Sciatic nerve (tissue), 2 donors: ENCODE data around the gene EFCAB5. TPM values are rescaled to one million over a fixed set of nuclear protein-coding genes. Genes with fewer than 3 reads are reported as not detected.
"Not testable (repeated sequence)": the region's sequence is repeated elsewhere in the genome, so short reads cannot be mapped to it uniquely, and the experiment has no call there.

Experiments used
- ATAC-seq: fragments of 200-7000 bp; cut with Tn5 transposase; one replicate; pipeline ENCODE4 v1.9.1; 2020; ENCODE audit warnings: mild to moderate bottlenecking, moderate library complexity
- DNase-seq: peaks from one replicate; pipeline ENCODE4 v3.0.0-alpha.2; 2020; ENCODE audit warnings: low spot score
- intact Hi-C: fragments of 100-400 bp; cut with DNase I; formaldehyde crosslinking; loops from one replicate; pipeline ENCODE4 v1.14.2; 2022
- total RNA-seq: library from RNA; stranded (reverse); fragmentation: NEBNext Ultra II Directional; extraction: Animal tissue kit (Norgen Biotek cat#: 25700); gene quantifications from one replicate; pipeline ENCODE4 v1.2.1, GENCODE V29; 2021
- donor health status: DM: no; HTN: no; CAD: no.
- donor health status: DM: no; HTN: no; CAD: no.

EFCAB5 gene
- total RNA-seq, 1 donor from 2014 or later: 0.45 TPM

GRCh38 chr17:30074254-30074653 is 132.8 kb downstream of the EFCAB5 start:
- ATAC-seq (no peak), DNase-seq (no peak)
- intact Hi-C loops: no loop called here

DNA sequence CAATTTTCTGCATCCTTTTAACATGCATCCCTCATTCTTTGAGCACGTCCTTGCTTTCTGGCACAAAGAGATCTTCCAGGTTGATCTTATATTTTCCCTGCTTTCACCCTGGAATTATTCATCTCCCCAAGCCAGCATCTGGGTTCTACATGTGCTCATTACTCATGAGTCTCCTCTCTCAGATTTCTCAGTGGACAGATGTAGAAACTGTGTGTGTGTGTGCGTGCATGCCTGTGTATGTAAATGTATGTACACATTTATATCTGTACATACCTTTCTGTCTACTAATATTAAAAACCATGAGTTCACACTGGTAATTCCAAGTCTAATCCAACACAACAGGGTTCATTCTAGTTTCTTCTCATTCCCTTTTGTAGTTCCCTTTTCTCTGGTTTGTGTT is 133.3 kb downstream of the EFCAB5 start:
- intact Hi-C loops: no loop called here
- ATAC-seq (no peak), DNase-seq (no peak)

DNA sequence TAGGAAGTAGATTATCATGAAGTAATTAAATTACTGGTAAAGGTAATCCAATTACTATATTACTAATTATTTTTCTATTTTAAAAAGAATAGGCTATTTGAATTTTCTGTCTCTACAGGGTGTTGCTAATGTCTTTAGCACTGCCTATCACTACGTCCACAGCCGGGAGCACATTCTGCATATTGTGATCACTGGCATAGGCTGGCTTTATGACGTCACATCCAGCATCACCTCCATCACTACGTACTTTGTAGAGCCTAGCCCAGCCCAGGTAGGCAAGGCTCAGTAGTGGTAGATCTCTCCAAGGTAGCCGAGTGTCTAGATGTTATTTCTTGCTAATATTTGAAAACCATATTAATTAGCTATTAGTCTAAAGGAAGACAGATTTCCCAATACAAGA is 141.3 kb downstream of the EFCAB5 start:
- intact Hi-C loops: no loop called here
- no peak for ATAC-seq
- DNase-seq: no peak

- no peak for DNase-seq
- intact Hi-C loops: no loop called here
- ATAC-seq: no peak
Measured at GRCh38 chr17:30084788-30085187, 143.4 kb downstream of the EFCAB5 start.

DNA sequence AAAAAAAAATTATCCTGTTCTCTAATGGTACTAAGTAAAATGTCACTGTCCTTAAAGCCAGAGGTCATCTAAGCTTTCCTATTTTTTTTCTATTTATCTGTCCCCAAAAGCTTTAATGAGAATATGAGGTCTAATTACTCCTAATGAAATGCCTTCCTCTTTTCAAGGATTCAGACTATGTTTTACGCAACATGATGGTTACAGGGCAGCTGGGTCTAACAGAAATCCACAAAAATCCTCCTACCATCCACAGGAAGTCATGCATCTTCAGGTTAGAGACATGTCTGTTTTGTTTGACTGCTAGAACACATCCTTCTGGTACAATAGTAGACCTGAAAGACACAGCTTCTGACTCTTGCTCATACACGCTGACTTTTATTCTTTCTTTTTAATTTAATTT is 145.5 kb downstream of the EFCAB5 start:
- ATAC-seq: no peak
- intact Hi-C loops: no loop called here

DNA sequence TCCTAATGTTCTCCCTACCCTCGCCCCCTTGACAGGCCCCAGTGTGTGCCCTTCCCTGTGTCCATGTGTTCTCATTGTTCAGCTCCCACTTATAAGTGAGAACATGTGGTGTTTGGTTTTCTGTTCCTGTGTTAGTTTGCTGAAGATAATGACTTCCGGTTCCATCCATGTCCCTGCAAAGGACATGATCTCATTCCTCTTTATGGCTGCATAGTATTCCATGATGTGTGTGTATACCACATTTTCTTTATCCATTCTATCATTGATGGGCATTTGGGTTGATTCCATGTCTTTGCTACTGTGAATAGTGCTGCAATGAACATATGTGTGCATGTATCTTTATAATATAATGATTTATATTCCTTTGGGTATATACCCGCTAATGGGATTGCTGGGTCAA is 146.0 kb downstream of the EFCAB5 start:
- intact Hi-C loops, ATAC-seq, DNase-seq: not testable (repeated sequence)

More for the DNA sequence above, 145.5 kb downstream of the EFCAB5 start:
- DNase-seq: no peak

DNA sequence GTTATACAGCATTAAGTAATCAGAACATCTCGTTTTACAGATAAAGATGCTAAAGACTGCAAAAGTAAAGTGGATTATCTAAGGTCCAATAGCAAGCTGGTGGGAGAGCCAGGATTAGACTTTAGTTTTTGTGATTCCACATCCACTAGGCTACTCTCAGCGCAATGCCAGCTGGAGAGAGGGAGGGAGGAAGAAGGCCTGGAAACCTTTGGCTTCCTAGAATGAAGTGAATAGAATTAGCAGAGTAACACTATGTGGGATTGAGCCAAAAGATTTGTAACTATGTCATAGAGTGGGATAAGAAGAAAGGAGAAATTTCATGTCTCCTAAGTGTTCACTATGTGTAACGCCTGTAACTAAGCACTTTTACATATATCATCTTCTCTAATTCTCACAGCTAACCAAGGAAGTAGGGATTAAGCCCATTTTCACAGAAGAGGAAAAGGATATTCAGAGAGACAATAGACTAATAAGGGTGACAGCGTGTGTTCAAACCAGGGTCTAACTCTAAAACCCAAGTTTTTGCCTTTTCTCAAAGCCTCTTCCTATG is 149.8 kb downstream of the EFCAB5 start:
- ATAC-seq: no peak
- intact Hi-C loops: no loop called here

GRCh38 chr17:30091771-30092170 is 150.3 kb downstream of the EFCAB5 start:
- intact Hi-C loops: no loop called here
- no peak for DNase-seq
- no peak for ATAC-seq

More for the DNA sequence above, 149.8 kb downstream of the EFCAB5 start:
- no peak for DNase-seq

GRCh38 chr17:30092886-30093285 is 151.5 kb downstream of the EFCAB5 start:
- ATAC-seq: no peak
- DNase-seq: no peak
- intact Hi-C loops: no loop called here

DNA sequence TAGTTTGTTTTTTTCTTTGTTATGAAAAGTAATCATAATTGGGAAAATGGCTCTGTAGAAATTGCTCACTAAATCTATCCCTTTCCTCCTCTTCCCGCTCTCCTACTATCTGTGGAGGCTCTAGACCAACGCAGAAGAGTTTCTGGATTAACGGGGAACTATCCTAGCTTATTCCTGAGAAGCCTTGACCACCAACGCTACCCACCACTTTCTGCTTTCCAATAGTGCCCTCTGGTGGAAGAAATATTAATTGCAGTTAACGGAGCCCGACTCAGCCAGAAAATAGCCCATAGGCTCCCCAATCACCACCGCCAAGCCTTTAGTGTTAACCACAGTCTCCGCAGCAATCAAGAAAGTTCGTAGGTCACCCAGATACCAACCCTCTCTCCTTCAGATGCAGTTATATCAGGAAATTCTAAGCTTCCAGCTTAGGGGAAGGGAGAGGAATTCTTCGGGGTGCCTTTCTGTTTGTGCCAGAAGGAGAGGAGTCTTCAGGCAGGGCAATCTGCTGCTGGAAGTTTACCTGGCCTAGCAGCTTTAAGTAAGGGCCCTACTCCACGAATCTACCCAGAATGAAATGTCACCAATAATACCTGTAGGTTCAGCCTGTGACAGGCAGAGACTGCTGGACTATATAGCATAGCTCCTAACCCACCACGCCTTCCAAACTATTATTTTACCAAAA is 152.2 kb downstream of the EFCAB5 start:
- DNase-seq: no peak
- peak; percentile 64 for ATAC-seq

DNA sequence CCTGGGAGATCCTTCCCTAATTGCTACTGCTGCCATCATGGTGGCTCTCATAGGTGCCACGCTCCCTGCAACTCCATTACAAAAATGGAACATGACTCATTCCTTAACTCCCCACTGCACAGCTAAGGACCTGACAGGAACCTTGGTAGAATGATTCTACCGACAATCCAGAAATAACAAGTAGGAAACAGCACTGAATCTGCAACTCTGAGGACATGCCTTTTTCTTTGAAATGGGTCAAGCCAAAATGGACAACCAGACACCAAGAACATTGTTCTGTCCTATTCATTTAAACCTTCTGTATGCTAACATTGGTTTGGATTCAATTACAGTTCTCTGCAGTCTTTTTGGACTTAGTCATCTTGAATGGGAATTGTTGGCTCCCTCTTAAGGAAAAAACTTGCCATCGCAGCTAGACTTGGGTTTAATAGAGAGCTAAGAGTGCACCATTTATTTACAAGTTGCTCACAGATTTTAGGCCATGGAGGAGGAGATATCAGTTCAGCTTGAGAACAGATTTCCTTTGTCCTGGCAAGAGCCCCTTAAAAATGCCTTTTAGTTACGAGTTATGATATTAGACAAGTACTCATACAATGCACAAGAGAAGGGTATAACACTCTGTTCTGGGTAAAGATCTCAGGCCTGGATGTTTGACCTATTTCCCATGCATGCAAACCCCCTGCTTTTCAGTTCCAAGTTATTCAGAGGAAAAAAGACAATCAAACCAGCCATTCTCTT is 154.2 kb downstream of the EFCAB5 start:
- DNase-seq (no peak), ATAC-seq (peak; percentile 22)
- intact Hi-C loops: no loop called here

More for the DNA sequence above, 152.2 kb downstream of the EFCAB5 start:
- intact Hi-C loops: no loop called here

GRCh38 chr17:30101686-30102390 is 160.4 kb downstream of the EFCAB5 start:
- intact Hi-C loops: no loop called here
- no peak for DNase-seq
- no peak for ATAC-seq

DNA sequence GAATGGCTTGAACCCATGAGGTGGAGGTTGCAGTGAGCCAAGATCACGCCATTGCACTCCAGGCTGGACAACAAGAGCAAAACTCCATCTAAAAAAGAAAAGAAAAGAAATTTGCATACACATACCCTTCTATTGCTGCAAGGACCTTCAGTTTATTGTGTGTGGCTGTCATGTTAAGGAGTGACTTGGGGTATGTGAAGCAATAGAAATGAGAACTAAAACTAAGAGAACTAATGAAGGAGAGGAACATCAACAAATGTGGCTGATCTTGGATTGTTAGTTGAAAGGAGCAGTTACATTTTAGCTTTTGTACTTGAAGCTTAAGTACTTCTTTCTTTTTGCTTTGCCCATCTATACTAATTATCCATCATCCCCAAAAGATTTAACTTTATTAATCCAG is 162.5 kb downstream of the EFCAB5 start:
- no peak for ATAC-seq
- intact Hi-C loops: no loop called here
- DNase-seq: no peak

- peak; percentile 87 for DNase-seq
- peak; percentile 98 for ATAC-seq
- intact Hi-C loops: no loop called here
Measured at GRCh38 chr17:30104575-30105339, 163.3 kb downstream of the EFCAB5 start.

DNA sequence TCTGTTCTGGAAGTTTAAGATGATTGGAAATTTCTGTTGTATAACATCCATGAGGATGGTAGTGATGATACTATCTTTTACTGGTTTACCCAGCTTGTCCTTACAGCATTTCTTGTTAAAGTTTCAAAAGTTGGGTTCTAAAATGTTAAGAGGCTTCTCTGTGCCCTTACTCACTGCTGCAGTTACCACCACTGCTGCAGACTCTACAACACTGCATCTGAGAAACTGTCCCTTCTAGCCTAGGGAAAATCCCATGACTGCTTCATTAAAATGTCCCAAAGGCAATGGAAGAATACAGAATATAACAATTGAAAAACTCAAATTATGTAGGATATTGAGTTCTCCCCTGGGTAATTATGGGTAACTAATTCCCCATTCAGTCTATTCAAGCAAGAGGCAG is 171.4 kb downstream of the EFCAB5 start:
- ATAC-seq (no peak), DNase-seq (no peak)
- intact Hi-C loops: no loop called here

GRCh38 chr17:30113213-30113612 is 171.8 kb downstream of the EFCAB5 start:
- intact Hi-C loops: no loop called here
- DNase-seq (no peak), ATAC-seq (no peak)

GRCh38 chr17:30116345-30116660 is 174.9 kb downstream of the EFCAB5 start:
- no peak for DNase-seq
- no peak for ATAC-seq
- intact Hi-C loops: no loop called here

DNA sequence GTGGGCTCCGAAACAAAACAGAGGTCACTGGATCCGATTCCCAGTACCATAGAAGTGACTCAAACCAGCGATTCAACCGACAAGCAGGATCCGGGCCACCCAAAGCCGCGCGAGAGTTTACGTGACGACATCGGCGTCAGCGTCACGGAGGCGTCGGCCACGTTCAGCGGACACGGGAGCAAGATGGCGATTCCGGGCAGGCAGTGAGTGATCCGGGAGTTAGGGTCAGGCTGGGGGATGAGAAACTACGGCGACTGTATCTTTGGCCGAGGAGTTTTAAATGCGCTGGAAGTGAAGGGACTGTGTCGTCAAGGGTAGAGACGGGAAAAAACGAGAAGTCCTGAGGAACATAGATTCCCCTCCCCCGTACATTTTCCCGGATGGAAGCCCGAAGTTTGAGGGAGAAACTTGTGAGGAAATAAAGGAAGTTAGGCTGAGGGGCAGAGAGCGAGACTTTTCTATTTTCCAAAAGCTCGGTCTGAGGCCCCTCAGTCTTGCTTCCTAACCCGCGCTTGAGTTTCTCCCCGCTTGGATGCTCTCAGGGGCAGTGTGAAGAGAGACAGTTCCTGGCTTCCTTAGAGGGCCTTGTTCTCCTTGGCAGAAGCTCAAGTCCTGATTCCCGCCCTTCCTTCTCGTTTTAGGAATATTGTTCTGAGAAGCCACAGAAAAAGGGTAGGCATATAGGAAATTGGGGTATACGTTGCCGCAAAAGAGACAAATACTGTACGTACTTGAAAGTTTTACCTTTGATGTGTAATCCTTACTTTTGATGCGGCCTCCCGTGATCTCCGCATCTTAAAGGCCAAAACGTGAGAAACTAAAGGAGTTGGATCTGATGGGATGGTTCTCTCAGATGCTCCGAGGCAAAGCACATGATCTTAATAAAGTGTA is 175.5 kb downstream of the EFCAB5 start, which contains the start of gene NSRP1:
Gene NSRP1, plus strand, starts transcription at position 156 of the 891 bp plus-strand sequence. Its CDS starts 28 bp downstream, at position 184.
- DNase-seq (peak; percentile 97), ATAC-seq (peak; percentile 99)
- intact Hi-C loops: no loop called here
